ENCODE data around the gene NPTXR. TPM values are rescaled to one million over a fixed set of nuclear protein-coding genes. Genes with fewer than 3 reads are reported as not detected.

NPTXR gene
- total RNA-seq, 1 experiment from 2014 or later = 10.4 TPM

- POLR2A ChIA-PET = no interaction called here
- Mint-ChIP-seq H3K27me3 (ENCODE audit: low read depth) (no peaks in the 10 kb centered on the region), H3K4me1 (peaks cover 32% of the 10 kb centered on the region), H3K27ac (no peak overlapping the region), H3K36me3 (peaks cover 13% of the 10 kb centered on the region; the same call in 1 of the 2 replicates), H3K9me3 (no peaks in the 10 kb centered on the region), H3K4me3 (no peak overlapping the region)
- no peak for TF ChIP-seq PRDM15 (CRISPR knock-in tag; IDR thresholded peaks at IDR 0.05)
- TF ChIP-seq PREB (CRISPR knock-in tag; IDR thresholded peaks at IDR 0.05; ENCODE audit: borderline replicate concordance) = no peak
- no peak for TF ChIP-seq CTCF (IDR thresholded peaks at IDR 0.05)
- TF ChIP-seq ELF4 (CRISPR knock-in tag; IDR thresholded peaks at IDR 0.05; ENCODE audit: low read depth) = no peak
- TF ChIP-seq ZNF219 (CRISPR knock-in tag; IDR thresholded peaks at IDR 0.05; ENCODE audit: borderline replicate concordance) = no peak
- no peak for TF ChIP-seq KAT7 (CRISPR knock-in tag; IDR thresholded peaks at IDR 0.05; ENCODE audit: borderline replicate concordance)
- TF ChIP-seq ZNF416 (CRISPR knock-in tag; IDR thresholded peaks at IDR 0.05) = no peak
- no peak for TF ChIP-seq NFATC4 (CRISPR knock-in tag; IDR thresholded peaks at IDR 0.05)
- no peak for TF ChIP-seq PRRX2 (CRISPR knock-in tag; IDR thresholded peaks at IDR 0.05)
- no peak for TF ChIP-seq JUN (CRISPR knock-in tag; IDR thresholded peaks at IDR 0.05)
- no peak for TF ChIP-seq ZMAT4 (CRISPR knock-in tag; IDR thresholded peaks at IDR 0.05)
- TF ChIP-seq ZSCAN18 (CRISPR knock-in tag; IDR thresholded peaks at IDR 0.05) = no peak
- no peak for TF ChIP-seq ZNF671 (CRISPR knock-in tag; IDR thresholded peaks at IDR 0.05)
- TF ChIP-seq ETV6 (CRISPR knock-in tag; IDR thresholded peaks at IDR 0.05) = no peak
- TF ChIP-seq ZBTB43 (CRISPR knock-in tag; IDR thresholded peaks at IDR 0.05) = no peak
- TF ChIP-seq NR2C2 (CRISPR knock-in tag; IDR thresholded peaks at IDR 0.05) = no peak
- TF ChIP-seq EMX1 (CRISPR knock-in tag; IDR thresholded peaks at IDR 0.05) = no peak
- no peak for ATAC-seq
- CTCF ChIA-PET = interaction anchor here (1.1 to 5.4 kb wide), 4 partner anchors 16 to 173 kb away, joined by 3 to 67 read pairs (median 3); no protein-coding TSS in a partner anchor
- no peak for DNase-seq (ENCODE audit: low spot score)
These were observed 23.3 kb upstream of the NPTXR start for GRCh38 chr22:38867124-38867455.

Measured in WTC11 (cell line).